H1 (cell line): ENCODE results near the gene HLA-DQA1. TPM values are rescaled to one million over a fixed set of nuclear protein-coding genes. Genes with fewer than 3 reads are reported as not detected.

Source experiments
- CTCF ChIA-PET: fragments of 300-600 bp; sonication (Branson Sonifier 250); formaldehyde crosslinking; loops from one replicate; lab custom pipeline; 2021; ENCODE audit not compliant: partially characterized antibody; lab: Charles Lee
- POLR2A ChIA-PET: fragments of 300-600 bp; sonication (Branson Sonifier 250); formaldehyde crosslinking; loops from one replicate; lab custom pipeline; 2021; ENCODE audit warnings: inconsistent platforms; ENCODE audit not compliant: partially characterized antibody; lab: Charles Lee
- DNase-seq, 2 experiments: peaks; one replicate each; pipeline versions ENCODE4 v3.0.0 to v3.0.0-alpha.2; 2010 to 2022; ENCODE audit warnings: low spot score in 2 of 2, low read depth in 1 of 2, mixed read lengths in 1 of 2
- FAIRE-seq: peaks from 2 replicates; lab custom pipeline; 2011; peaks lifted over from hg19 to GRCh38; lab: Jason Lieb, UNC
- H2AFZ ChIP-seq: 2 replicates; pipeline ENCODE4 v1.8.1; 2012; ENCODE audit warnings: low read length, inconsistent platforms
- H2AK5ac ChIP-seq: 2 replicates; pipeline ENCODE4 v1.6.1; 2013; ENCODE audit warnings: low read depth, low read length
- H2BK120ac ChIP-seq: replicated peaks from 2 replicates; pipeline ENCODE3; 2013; ENCODE audit warnings: low read depth, low read length, inconsistent platforms
- H2BK12ac ChIP-seq: 2 replicates; pipeline ENCODE4 v1.6.1; 2013; ENCODE audit warnings: low read depth, low read length
- H2BK15ac ChIP-seq: 2 replicates; pipeline ENCODE4 v1.6.1; 2013; ENCODE audit warnings: low read length
- H2BK20ac ChIP-seq: 2 replicates; pipeline ENCODE4 v1.6.1; 2013; ENCODE audit warnings: low read length
- H2BK5ac ChIP-seq: 2 replicates; pipeline ENCODE4 v1.6.1; 2013; ENCODE audit warnings: low read depth, low read length
- H3K14ac ChIP-seq: 2 replicates; pipeline ENCODE4 v1.6.1; 2013; ENCODE audit warnings: inconsistent platforms; ENCODE audit not compliant: insufficient read length
- H3K18ac ChIP-seq: 2 replicates; pipeline ENCODE4 v1.6.1; 2013; ENCODE audit warnings: low read length; ENCODE audit errors: extremely low read depth
- H3K23ac ChIP-seq: 2 replicates; pipeline ENCODE4 v1.6.1; 2013; ENCODE audit warnings: inconsistent platforms; ENCODE audit not compliant: insufficient read length
- H3K23me2 ChIP-seq: 2 replicates; pipeline ENCODE4 v1.6.1; 2013; ENCODE audit warnings: low read depth, low read length
- H3K27ac ChIP-seq: 2 replicates; pipeline ENCODE4 v1.6.1; 2011; ENCODE audit warnings: low read depth, low read length, inconsistent platforms
- H3K27me3 ChIP-seq, 4 experiments: replicated peaks in 1 of 4; 1 replicate in 1 of 4; 2 replicates in 3 of 4; pipeline versions ENCODE4 v1.6.1 to v1.8.1; 2011 to 2013; ENCODE audit warnings: low read length in 3 of 4, mild to moderate bottlenecking in 3 of 4, inconsistent platforms in 2 of 4, mixed read lengths in 2 of 4, moderate library complexity in 1 of 4; ENCODE audit not compliant: control insufficient read depth in 3 of 4, insufficient read depth in 3 of 4; ENCODE audit errors: extremely low read depth in 1 of 4
- H3K36me3 ChIP-seq, 4 experiments: 2 replicates each; pipeline versions ENCODE4 v1.6.1 to v1.8.1; 2011 to 2013; ENCODE audit warnings: mild to moderate bottlenecking in 4 of 4, low read length in 3 of 4, moderate library complexity in 2 of 4, control low read depth in 1 of 4, inconsistent platforms in 1 of 4; ENCODE audit not compliant: insufficient read depth in 4 of 4, control insufficient read depth in 2 of 4
- H3K4ac ChIP-seq: replicated peaks from 2 replicates; pipeline ENCODE3; 2013; ENCODE audit warnings: low read length, low read depth, mixed read lengths, inconsistent platforms; ENCODE audit not compliant: insufficient read length
- H3K4me1 ChIP-seq, 4 experiments: replicated peaks in 1 of 4; 1 replicate in 1 of 4; 2 replicates in 3 of 4; pipeline versions ENCODE4 v1.6.1 to v1.8.1; 2011 to 2013; ENCODE audit warnings: low read length in 3 of 4, inconsistent platforms in 2 of 4, mixed read lengths in 1 of 4; ENCODE audit not compliant: insufficient read depth in 4 of 4, control insufficient read depth in 3 of 4
- H3K4me2 ChIP-seq, 2 experiments: 2 replicates each; pipeline versions ENCODE4 v1.6.1 to v1.8.1; 2011 to 2013; ENCODE audit warnings: low read depth in 2 of 2, low read length in 2 of 2, control low read depth in 1 of 2, inconsistent platforms in 1 of 2, mild to moderate bottlenecking in 1 of 2; ENCODE audit not compliant: insufficient read depth in 1 of 2
- H3K4me3 ChIP-seq, 4 experiments: fragments of 200-600, 300-600 bp in 1 of 4; sonication (generic), shearing (Covaris generic), sonication (Bioruptor Twin) in 1 of 4; 2 replicates each; pipeline versions ENCODE4 v1.5.1 to v1.8.1; 2011 to 2016; ENCODE audit warnings: low read length in 4 of 4, low read depth in 3 of 4, control low read depth in 2 of 4, inconsistent platforms in 2 of 4, mild to moderate bottlenecking in 2 of 4, mixed read lengths in 1 of 4, moderate library complexity in 1 of 4; ENCODE audit not compliant: insufficient read depth in 2 of 4; ENCODE audit errors: extremely low read depth in 1 of 4
- H3K56ac ChIP-seq: replicated peaks from 2 replicates; pipeline ENCODE3; 2013; ENCODE audit warnings: low read depth, mild to moderate bottlenecking, mixed read lengths, low read length, inconsistent platforms; ENCODE audit not compliant: insufficient read length
- H3K79me1 ChIP-seq: 2 replicates; pipeline ENCODE4 v1.6.1; 2013; ENCODE audit warnings: low read depth, low read length, control low read depth
- H3K79me2 ChIP-seq, 2 experiments: 2 replicates each; pipeline versions ENCODE4 v1.6.1 to v1.8.1; 2012 to 2013; ENCODE audit warnings: low read length in 2 of 2, mild to moderate bottlenecking in 2 of 2, inconsistent platforms in 1 of 2; ENCODE audit not compliant: insufficient read depth in 2 of 2, control insufficient read depth in 1 of 2
- H3K9ac ChIP-seq, 4 experiments: replicated peaks in 1 of 4; 1 replicate in 1 of 4; 2 replicates in 3 of 4; pipeline versions ENCODE4 v1.6.1 to v1.8.1; 2011 to 2013; ENCODE audit warnings: low read depth in 3 of 4, low read length in 3 of 4, control low read depth in 2 of 4, mild to moderate bottlenecking in 2 of 4, moderate library complexity in 2 of 4, inconsistent platforms in 1 of 4; ENCODE audit errors: extremely low read depth in 1 of 4
- H3K9me3 ChIP-seq, 2 experiments: 2 replicates each; pipeline versions ENCODE4 v1.6.1 to v1.8.1; 2012 to 2013; ENCODE audit warnings: mild to moderate bottlenecking in 2 of 2, moderate library complexity in 2 of 2, control low read depth in 1 of 2, inconsistent platforms in 1 of 2, low read depth in 1 of 2, low read length in 1 of 2, mixed read lengths in 1 of 2; ENCODE audit not compliant: insufficient read depth in 2 of 2
- H4K20me1 ChIP-seq, 2 experiments: replicated peaks in 1 of 2; 2 replicates each; pipeline versions ENCODE3 to v1.8.1; 2011 to 2013; ENCODE audit warnings: inconsistent platforms in 2 of 2, low read length in 2 of 2, mild to moderate bottlenecking in 1 of 2; ENCODE audit not compliant: insufficient read depth in 2 of 2, control insufficient read depth in 1 of 2
- H4K5ac ChIP-seq: 2 replicates; pipeline ENCODE4 v1.6.1; 2013; ENCODE audit warnings: low read length, low read depth, mixed read lengths, inconsistent platforms; ENCODE audit not compliant: insufficient read length
- H4K8ac ChIP-seq: 2 replicates; pipeline ENCODE4 v1.8.0; 2013; ENCODE audit warnings: mild to moderate bottlenecking, moderate library complexity, low read length, inconsistent platforms; ENCODE audit not compliant: insufficient read depth; ENCODE audit errors: extremely low read depth
- H4K91ac ChIP-seq: replicated peaks from 2 replicates; pipeline ENCODE3; 2013; ENCODE audit warnings: low read length, mixed read lengths, inconsistent platforms; ENCODE audit not compliant: insufficient read length
- ASH2L ChIP-seq: fragments of 200-600, 300-600 bp; sonication (generic); IDR thresholded peaks from one replicate; pipeline ENCODE4 v1.7.1; 2017; ENCODE audit warnings: low read length
- BRCA1 ChIP-seq: IDR thresholded peaks from 2 replicates; pipeline ENCODE4 v1.6.1; 2012; ENCODE audit warnings: low read depth, low read length, improper control_type of control experiment
- CBX5 ChIP-seq: fragments of 300-800, 300-1000 bp; sonication (generic); IDR thresholded peaks from 2 replicates; pipeline ENCODE4 v1.7.1; 2016; ENCODE audit warnings: antibody characterized with exemption, low read length, low read depth
- EP300 ChIP-seq, 2 experiments: IDR thresholded peaks; 1 replicate in 1 of 2; 2 replicates in 1 of 2; pipeline ENCODE4 v1.6.1; 2011 to 2012; ENCODE audit warnings: low read depth in 2 of 2, low read length in 2 of 2, mild to moderate bottlenecking in 2 of 2, borderline replicate concordance in 1 of 2, inconsistent platforms in 1 of 2, moderate library complexity in 1 of 2
- GTF2F1 ChIP-seq: IDR thresholded peaks from 2 replicates; pipeline ENCODE4 v1.6.1; 2012; ENCODE audit warnings: low read depth, low read length, improper control_type of control experiment, borderline replicate concordance
- HDAC6 ChIP-seq: IDR thresholded peaks from one replicate; pipeline ENCODE4 v1.7.1; 2012; ENCODE audit warnings: low read depth, mild to moderate bottlenecking, inconsistent platforms, low read length, moderate library complexity
- POU5F1 ChIP-seq: IDR thresholded peaks from 2 replicates; pipeline ENCODE4 v1.6.1; 2011; ENCODE audit warnings: low read depth, mild to moderate bottlenecking, low read length, moderate library complexity
- TBP ChIP-seq: IDR thresholded peaks from 2 replicates; pipeline ENCODE4 v1.6.1; 2011; ENCODE audit warnings: low read depth, low read length, improper control_type of control experiment
- WGBS, 2 experiments: shearing (Covaris generic) in 1 of 2; methylation state at CpG; one replicate each; pipeline versions ENCODE4 v1.1.6 to v1.1.7; 2013 to 2015; ENCODE audit warnings: low lambda C conversion rate in 2 of 2, mixed read lengths in 2 of 2, inconsistent platforms in 1 of 2, low coverage in 1 of 2, missing lambda C conversion rate in 1 of 2; ENCODE audit not compliant: insufficient replicate concordance in 2 of 2, insufficient coverage in 1 of 2, insufficient read length in 1 of 2; ENCODE audit errors: extremely low coverage in 1 of 2, missing lambda C conversion rate in 1 of 2; 5-methylcytosine and 5-hydroxymethylcytosine counted together
- polyA plus RNA-seq, 7 experiments: library from polyadenylated mRNA; depleted of rRNA in 3 of 7; stranded (reverse) in 5 of 7; unstranded in 2 of 7; fragments of >200 nt in 5 of 7; fragments of 200-250 nt in 2 of 7; gene quantifications; 1 replicate in 5 of 7; 2 replicates in 1 of 7; 4 replicates in 1 of 7; pipeline versions ENCODE4 v1.2.1 to v1.2.3, GENCODE V29; 2011 to 2013; ENCODE audit warnings: missing spikeins in 2 of 7, mixed read lengths in 2 of 7
- total RNA-seq: library from RNA; stranded (reverse); fragmentation: NEBNext Ultra II Directional; extraction: Animal tissue kit (Norgen Biotek cat#: 25700); gene quantifications from 2 replicates; pipeline ENCODE4 v1.2.1, GENCODE V29; 2021
- TF ChIP-seq, protein P1 (sequence below): IDR thresholded peaks from 2 replicates; pipeline ENCODE4 v1.6.1; 2011; ENCODE audit warnings: low read depth, mild to moderate bottlenecking, low read length; ENCODE audit not compliant: insufficient read depth
- TF ChIP-seq, protein P2 (sequence below): IDR thresholded peaks from 2 replicates; pipeline ENCODE4 v1.6.1; 2012; ENCODE audit warnings: low read length, inconsistent platforms
- TF ChIP-seq, protein P3 (sequence below): IDR thresholded peaks from 2 replicates; pipeline ENCODE4 v1.6.1; 2012; ENCODE audit warnings: inconsistent platforms

HLA-DQA1 gene
- total and polyA plus RNA-seq, 2 of the 8 experiments (the other 6 are each of a cell fraction or from before 2014, with no cell fraction given) = 0.12 TPM; not detected in 1

DNA sequence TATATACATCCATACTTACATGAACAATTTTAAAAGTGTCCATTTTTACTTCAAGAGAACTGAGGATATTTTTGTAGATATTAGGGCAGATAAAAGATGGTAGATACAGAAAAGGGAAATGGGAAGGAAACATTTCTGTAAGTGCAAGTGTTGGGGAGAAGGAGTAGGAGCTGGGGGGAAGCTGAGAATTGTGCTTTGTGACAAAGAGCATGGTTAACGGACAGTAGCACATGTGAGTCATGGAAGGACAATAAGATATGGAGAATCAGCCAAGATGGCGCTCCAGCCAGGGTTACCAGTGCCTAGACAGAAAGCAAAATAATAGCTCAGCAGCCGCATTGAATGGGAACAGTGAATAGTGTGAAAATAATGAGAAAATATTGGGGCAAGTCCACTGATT lies 34.8 kb upstream of the HLA-DQA1 start:
- no peak for FAIRE-seq
- Histone ChIP-seq H4K20me1 (no peaks in the 10 kb centered on the region), H3K27me3 (no peaks in the 10 kb centered on the region), H3K4me1 (no peaks in the 10 kb centered on the region), H2AK5ac (no peak overlapping the region), H2BK15ac (no peak overlapping the region), H3K23ac (no peak overlapping the region), H3K9ac (no peak overlapping the region), H3K79me1 (no peaks in the 10 kb centered on the region), H2BK5ac (no peak overlapping the region), H3K4me3 (no peak overlapping the region), H3K56ac (no peak overlapping the region), H2AFZ (no peak overlapping the region), H4K5ac (no peak overlapping the region), H3K27ac (no peak overlapping the region), H3K4me2 (no peak overlapping the region), H3K4ac (no peak overlapping the region), H2BK120ac (no peak overlapping the region), H3K36me3 (no peaks in the 10 kb centered on the region), H3K9me3 (no peaks in the 10 kb centered on the region), H3K14ac (no peak overlapping the region), H3K23me2 (no peaks in the 10 kb centered on the region), H3K18ac (no peak overlapping the region), H4K91ac (no peak overlapping the region), H3K79me2 (no peaks in the 10 kb centered on the region), H2BK12ac (no peak overlapping the region), H4K8ac (no peak overlapping the region), H2BK20ac (no peak overlapping the region)
- DNase-seq = no peak
- WGBS, 2 experiments = 58% methylated on average over 3 of the region's 3 CpGs; no CpG with 5 or more reads in 1 of the 2 experiments
- CTCF ChIA-PET = interaction anchor here (1.2 kb wide), 1 partner anchor 19 kb away, joined by 3 read pairs; no protein-coding TSS in a partner anchor
- POLR2A ChIA-PET = interaction anchor here (0.7 kb wide), 1 partner anchor 13 kb away, joined by 3 read pairs; the partner anchor contains the start of gene HLA-DRB1
- TF ChIP-seq POU5F1 (no peak), HDAC6 (no peak), GTF2F1 (no peak), BRCA1 (no peak), EP300 (IDR thresholded peaks at IDR 0.05; ENCODE audit: borderline replicate concordance in 1 of 2, low read depth in 2 of 2, low read length in 2 of 2) (no peak), ASH2L (no peak), TBP (no peak), CBX5 (no peak)
- TF ChIP-seq, protein P1, sequence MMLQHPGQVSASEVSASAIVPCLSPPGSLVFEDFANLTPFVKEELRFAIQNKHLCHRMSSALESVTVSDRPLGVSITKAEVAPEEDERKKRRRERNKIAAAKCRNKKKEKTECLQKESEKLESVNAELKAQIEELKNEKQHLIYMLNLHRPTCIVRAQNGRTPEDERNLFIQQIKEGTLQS = no peak
- TF ChIP-seq, protein P2, sequence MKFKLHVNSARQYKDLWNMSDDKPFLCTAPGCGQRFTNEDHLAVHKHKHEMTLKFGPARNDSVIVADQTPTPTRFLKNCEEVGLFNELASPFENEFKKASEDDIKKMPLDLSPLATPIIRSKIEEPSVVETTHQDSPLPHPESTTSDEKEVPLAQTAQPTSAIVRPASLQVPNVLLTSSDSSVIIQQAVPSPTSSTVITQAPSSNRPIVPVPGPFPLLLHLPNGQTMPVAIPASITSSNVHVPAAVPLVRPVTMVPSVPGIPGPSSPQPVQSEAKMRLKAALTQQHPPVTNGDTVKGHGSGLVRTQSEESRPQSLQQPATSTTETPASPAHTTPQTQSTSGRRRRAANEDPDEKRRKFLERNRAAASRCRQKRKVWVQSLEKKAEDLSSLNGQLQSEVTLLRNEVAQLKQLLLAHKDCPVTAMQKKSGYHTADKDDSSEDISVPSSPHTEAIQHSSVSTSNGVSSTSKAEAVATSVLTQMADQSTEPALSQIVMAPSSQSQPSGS = no peak
- TF ChIP-seq, protein P3, sequence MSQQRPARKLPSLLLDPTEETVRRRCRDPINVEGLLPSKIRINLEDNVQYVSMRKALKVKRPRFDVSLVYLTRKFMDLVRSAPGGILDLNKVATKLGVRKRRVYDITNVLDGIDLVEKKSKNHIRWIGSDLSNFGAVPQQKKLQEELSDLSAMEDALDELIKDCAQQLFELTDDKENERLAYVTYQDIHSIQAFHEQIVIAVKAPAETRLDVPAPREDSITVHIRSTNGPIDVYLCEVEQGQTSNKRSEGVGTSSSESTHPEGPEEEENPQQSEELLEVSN = no peak
